ENCODE measurements around the gene KRTAP1-3.

GRCh38 chr17:41004397-41004796 is 30.3 kb downstream of the KRTAP1-3 start:
- no peak for TF ChIP-seq CTCF (IDR thresholded peaks at IDR 0.05)
- no peak for TF ChIP-seq POLR2A (IDR thresholded peaks at IDR 0.05)
- TF ChIP-seq EP300 (IDR thresholded peaks at IDR 0.05) = no peak
